H9 (cell line): ENCODE data around the gene PTPRN2. TPM values are rescaled to one million over a fixed set of nuclear protein-coding genes. Genes with fewer than 3 reads are reported as not detected.

Source experiments
- DNase-seq: peaks from one replicate; pipeline ENCODE4 v3.0.0-alpha.2; 2017
- H2AFZ ChIP-seq: one replicate; pipeline ENCODE4 v1.6.1; 2013; ENCODE audit warnings: mild to moderate bottlenecking, low read length, control low read depth, moderate library complexity
- H2AK5ac ChIP-seq: 2 replicates; pipeline ENCODE4 v1.6.1; 2013; ENCODE audit warnings: low read length, control low read depth, mixed read lengths; ENCODE audit not compliant: insufficient read length
- H2BK120ac ChIP-seq: one replicate; pipeline ENCODE4 v1.6.1; 2013; ENCODE audit warnings: low read depth, mild to moderate bottlenecking, low read length, control low read depth, inconsistent platforms; ENCODE audit not compliant: poor library complexity, severe bottlenecking
- H2BK12ac ChIP-seq: 2 replicates; pipeline ENCODE4 v1.6.1; 2013; ENCODE audit warnings: low read length, control low read depth, mixed read lengths, low read depth; ENCODE audit not compliant: insufficient read length
- H2BK15ac ChIP-seq: 2 replicates; pipeline ENCODE4 v1.6.1; 2013; ENCODE audit warnings: low read depth, low read length, control low read depth
- H2BK20ac ChIP-seq: one replicate; pipeline ENCODE4 v1.6.1; 2013; ENCODE audit warnings: low read depth, mild to moderate bottlenecking, low read length, control low read depth, inconsistent platforms; ENCODE audit not compliant: poor library complexity, severe bottlenecking
- H2BK5ac ChIP-seq: 2 replicates; pipeline ENCODE4 v1.6.1; 2013; ENCODE audit warnings: low read length, control low read depth, mixed read lengths; ENCODE audit not compliant: insufficient read length
- H3K14ac ChIP-seq: 2 replicates; pipeline ENCODE4 v1.6.1; 2013; ENCODE audit warnings: low read length, control low read depth; ENCODE audit not compliant: insufficient read depth
- H3K18ac ChIP-seq: 2 replicates; pipeline ENCODE4 v1.6.1; 2013; ENCODE audit warnings: low read depth, mild to moderate bottlenecking, mixed read lengths, low read length, control low read depth; ENCODE audit not compliant: insufficient read length
- H3K23ac ChIP-seq: 2 replicates; pipeline ENCODE4 v1.6.1; 2013; ENCODE audit warnings: low read length, control low read depth, mixed read lengths, low read depth; ENCODE audit not compliant: insufficient read length
- H3K23me2 ChIP-seq: 2 replicates; pipeline ENCODE4 v1.6.1; 2013; ENCODE audit warnings: low read depth, mild to moderate bottlenecking, mixed read lengths, low read length, control low read depth; ENCODE audit not compliant: insufficient read length, poor library complexity, severe bottlenecking
- H3K27ac ChIP-seq: 2 replicates; pipeline ENCODE4 v1.5.1; 2013; ENCODE audit warnings: low read length, control low read depth, mixed read lengths, low read depth; ENCODE audit not compliant: insufficient read length
- H3K27me3 ChIP-seq: 2 replicates; pipeline ENCODE4 v1.6.1; 2013; ENCODE audit warnings: low read length, control low read depth, inconsistent platforms; ENCODE audit not compliant: insufficient read depth
- H3K4ac ChIP-seq: 2 replicates; pipeline ENCODE4 v1.6.1; 2013; ENCODE audit warnings: low read depth, mild to moderate bottlenecking, control low read depth, inconsistent platforms, low read length, moderate library complexity
- H3K4me1 ChIP-seq: 2 replicates; pipeline ENCODE4 v1.6.1; 2013; ENCODE audit warnings: low read length, control low read depth, inconsistent platforms; ENCODE audit not compliant: insufficient read depth
- H3K4me2 ChIP-seq: 2 replicates; pipeline ENCODE4 v1.6.1; 2013; ENCODE audit warnings: low read length, control low read depth, mixed read lengths; ENCODE audit not compliant: insufficient read length, insufficient read depth
- H3K56ac ChIP-seq: 2 replicates; pipeline ENCODE4 v1.6.1; 2013; ENCODE audit warnings: low read depth, mild to moderate bottlenecking, mixed read lengths, low read length, control low read depth; ENCODE audit not compliant: insufficient read length
- H3K79me1 ChIP-seq: 2 replicates; pipeline ENCODE4 v1.6.1; 2013; ENCODE audit warnings: low read depth, mild to moderate bottlenecking, moderate library complexity, low read length, control low read depth, inconsistent platforms; ENCODE audit not compliant: insufficient read depth, poor library complexity, severe bottlenecking
- H3K79me2 ChIP-seq: 2 replicates; pipeline ENCODE4 v1.6.1; 2013; ENCODE audit warnings: low read length, control low read depth, inconsistent platforms; ENCODE audit not compliant: insufficient read depth
- H3K9ac ChIP-seq: 2 replicates; pipeline ENCODE4 v1.6.1; 2013; ENCODE audit warnings: low read length, control low read depth, mixed read lengths; ENCODE audit not compliant: insufficient read length; ENCODE audit errors: extremely low read depth
- H3K9me3 ChIP-seq: one replicate; pipeline ENCODE4 v1.6.1; 2013; ENCODE audit warnings: low read depth, low read length, inconsistent platforms; ENCODE audit not compliant: control insufficient read depth
- H3T11ph ChIP-seq: one replicate; pipeline ENCODE4 v1.6.1; 2013; ENCODE audit warnings: mild to moderate bottlenecking, low read length, control low read depth, inconsistent platforms
- H4K20me1 ChIP-seq: one replicate; pipeline ENCODE4 v1.6.1; 2013; ENCODE audit not compliant: control insufficient read depth, insufficient read length, insufficient read depth
- H4K5ac ChIP-seq: 2 replicates; pipeline ENCODE4 v1.6.1; 2013; ENCODE audit warnings: low read depth, mild to moderate bottlenecking, mixed read lengths, low read length, control low read depth; ENCODE audit not compliant: insufficient read length
- H4K8ac ChIP-seq: replicated peaks from 2 replicates; pipeline ENCODE4 v1.6.1; 2013; ENCODE audit warnings: low read length, control low read depth, mixed read lengths, low read depth; ENCODE audit not compliant: insufficient read length
- H4K91ac ChIP-seq: 2 replicates; pipeline ENCODE4 v1.6.1; 2013; ENCODE audit warnings: low read depth, mild to moderate bottlenecking, moderate library complexity, mixed read lengths, low read length, control low read depth; ENCODE audit not compliant: insufficient read length
- H3K27ac Mint-ChIP-seq, 3 experiments: 2 replicates in 2 of 3; 3 replicates in 1 of 3; pipeline ENCODE4 v1.8.0; 2020 to 2021; ENCODE audit warnings: mixed read lengths in 3 of 3, mild to moderate bottlenecking in 1 of 3, moderate library complexity in 1 of 3
- H3K27me3 Mint-ChIP-seq: 2 replicates; pipeline ENCODE4 v1.8.0; 2021; ENCODE audit warnings: low read depth, mild to moderate bottlenecking, moderate library complexity, mixed read lengths
- H3K36me3 Mint-ChIP-seq, 3 experiments: 2 replicates in 2 of 3; 3 replicates in 1 of 3; pipeline ENCODE4 v1.8.0; 2020 to 2021; ENCODE audit warnings: low read depth in 3 of 3, mixed read lengths in 3 of 3; ENCODE audit not compliant: insufficient read depth in 1 of 3
- H3K4me1 Mint-ChIP-seq, 2 experiments: 2 replicates each; pipeline ENCODE4 v1.8.0; 2020; ENCODE audit warnings: mixed read lengths in 2 of 2
- H3K4me3 Mint-ChIP-seq, 2 experiments: 2 replicates in 1 of 2; 3 replicates in 1 of 2; pipeline ENCODE4 v1.8.0; 2020 to 2021; ENCODE audit warnings: mild to moderate bottlenecking in 2 of 2, mixed read lengths in 2 of 2, moderate library complexity in 1 of 2
- H3K9me3 Mint-ChIP-seq, 2 experiments: 2 replicates in 1 of 2; 3 replicates in 1 of 2; pipeline ENCODE4 v1.8.0; 2020; ENCODE audit warnings: mild to moderate bottlenecking in 2 of 2, mixed read lengths in 2 of 2, moderate library complexity in 1 of 2
- CTCF ChIP-seq: fragments of 200-600 bp; sonication (generic); conservative IDR thresholded peaks from 3 replicates; pipeline ENCODE4 v1.8.0; 2021; ENCODE audit warnings: antibody characterized with exemption, mild to moderate bottlenecking
- WGBS: extraction: QIAGEN DNeasy Blood & Tissue Kit; methylation state at CpG from one replicate; pipeline ENCODE4 v1.1.7; 2013; ENCODE audit warnings: missing lambda C conversion rate, low lambda C conversion rate, mixed read lengths; ENCODE audit not compliant: insufficient read length; ENCODE audit errors: extremely low coverage; 5-methylcytosine and 5-hydroxymethylcytosine counted together
- total RNA-seq: library from RNA; stranded (reverse); gene quantifications from 2 replicates; pipeline ENCODE4 v1.2.1, GENCODE V29; 2021

The PTPRN2 gene
- total RNA-seq, 1 experiment from 2014 or later: 5.2 TPM

- no peak overlapping the region for H2BK120ac ChIP-seq
- no peak overlapping the region for H2AK5ac ChIP-seq
- Mint-ChIP-seq H3K27ac (no peak overlapping the region; a peak in 1 of 7 replicates), H3K27me3 (peaks cover 15% of the 10 kb centered on the region), H3K4me1 (peaks cover 33 to 35% of the 10 kb centered on the region in 2 experiments), H3K9me3 (0 out of 5 replicates have a peak, but pooled peaks cover 0 to 2% of the 10 kb centered on the region in 2 experiments), H3K36me3 (peaks cover 0 to 3% (median 0%) of the 10 kb centered on the region in 3 experiments; a peak in 2 of 7 replicates), H3K4me3 (no peak overlapping the region)
- no peak overlapping the region for H3K14ac ChIP-seq
- WGBS: no CpG with 5 or more reads among the region's 4 CpGs
- no peak overlapping the region for H2BK15ac ChIP-seq
- H3K4me2 ChIP-seq: no peak overlapping the region
- H3K27ac ChIP-seq: no peak overlapping the region
- H3K79me1 ChIP-seq: no peaks in the 10 kb centered on the region
- no peak overlapping the region for H2BK20ac ChIP-seq
- H3K27me3 ChIP-seq: no peaks in the 10 kb centered on the region
- H3K9ac ChIP-seq: no peak overlapping the region
- no peak overlapping the region for H3K4ac ChIP-seq
- H3K56ac ChIP-seq: no peak overlapping the region
- no peak overlapping the region for H2AFZ ChIP-seq
- H3K18ac ChIP-seq: no peak overlapping the region
- H3K9me3 ChIP-seq: no peaks in the 10 kb centered on the region
- no peak overlapping the region for H2BK5ac ChIP-seq
- H4K20me1 ChIP-seq: no peaks in the 10 kb centered on the region
- H2BK12ac ChIP-seq: no peak overlapping the region
- H3T11ph ChIP-seq: no peak overlapping the region
- DNase-seq: no peak
- no peak overlapping the region for H4K91ac ChIP-seq
- peaks cover 3% of the 10 kb centered on the region; the same call in 1 of the 2 replicates for H3K4me1 ChIP-seq
- no peaks in the 10 kb centered on the region for H3K79me2 ChIP-seq
- no peak overlapping the region for H4K8ac ChIP-seq
- no peak overlapping the region for H4K5ac ChIP-seq
- no peaks in the 10 kb centered on the region for H3K23me2 ChIP-seq
- no peak overlapping the region for H3K23ac ChIP-seq
- TF ChIP-seq CTCF: no peak
Measured at GRCh38 chr7:157900556-157900955, 687.1 kb downstream of the PTPRN2 start.
